ENCODE measurements around the gene PHF21A. TPM values are rescaled to one million over a fixed set of nuclear protein-coding genes. Genes with fewer than 3 reads are reported as not detected.
A peak's percentile ranks its signal among the peaks of the same experiment; 100 is the strongest.

Gene PHF21A
- total and polyA plus RNA-seq, 2 of the 13 experiments (the other 11 are each of a cell fraction or from before 2014, with no cell fraction given), result 4.1 to 34.6 TPM

GRCh38 chr11:45917623-45918330 lies 203.5 kb downstream of the PHF21A start, which contains the start of gene PEX16 (continued):
- TF ChIP-seq ZBTB43 (CRISPR knock-in tag; conservative IDR thresholded peaks at IDR 0.05) (0 out of 2 replicates have a peak, but pooled peaks have one; percentile 45), NFIC (IDR thresholded peaks at IDR 0.05; ENCODE audit: low read length) (no peak), ZNF790 (CRISPR knock-in tag; IDR thresholded peaks at IDR 0.05; ENCODE audit: borderline replicate concordance) (peak; percentile 49; the same call in 1 of the 2 replicates), SRSF4 (IDR thresholded peaks at IDR 0.05; ENCODE audit: low read depth, low read length, poor library complexity, severe bottlenecking) (no peak), ZNF777 (CRISPR knock-in tag; IDR thresholded peaks at IDR 0.05) (peak; percentile 10; the same call in 1 of the 2 replicates), HNF1B (CRISPR knock-in tag; IDR thresholded peaks at IDR 0.05) (peak; percentile 52), AGO2 (optimal IDR thresholded peaks at IDR 0.05; ENCODE audit: low read depth, low read length) (no peak), SP5 (CRISPR knock-in tag; IDR thresholded peaks at IDR 0.05; ENCODE audit: borderline replicate concordance, low read depth) (no peak; the same call in 1 of the 2 replicates), MIXL1 (CRISPR knock-in tag; IDR thresholded peaks at IDR 0.05) (no peak), ZBTB49 (CRISPR knock-in tag; IDR thresholded peaks at IDR 0.05; ENCODE audit: borderline replicate concordance) (no peak), ZBED4 (CRISPR knock-in tag; IDR thresholded peaks at IDR 0.05; ENCODE audit: borderline replicate concordance) (no peak), ZNF136 (CRISPR knock-in tag; IDR thresholded peaks at IDR 0.05; ENCODE audit: low read depth) (0 out of 2 replicates have a peak, but pooled peaks have one; percentile 16), ZNF670 (CRISPR knock-in tag; IDR thresholded peaks at IDR 0.05; ENCODE audit: borderline replicate concordance) (no peak), BCLAF1 (IDR thresholded peaks at IDR 0.05) (no peak), E2F5 (CRISPR knock-in tag; conservative IDR thresholded peaks at IDR 0.05) (no peak)
